HepG2 (cell line): ENCODE results near the gene SMOC1. TPM values are rescaled to one million over a fixed set of nuclear protein-coding genes. Genes with fewer than 3 reads are reported as not detected.

ENCODE experiments used
- ATAC-seq: fragments of 200-7000 bp; cut with Tn5 transposase; 3 replicates; pipeline ENCODE4 v1.9.1; 2020; ENCODE audit warnings: mild to moderate bottlenecking, moderate library complexity
- BruUV-seq: library from RNA; stranded (reverse); fragments of 400-500 nt; replicated peaks from 2 replicates; lab custom pipeline; 2021; lab: Mats Ljungman, UMichigan
- CTCF ChIA-PET: fragments of 300-600 bp; formaldehyde crosslinking; extraction: SDS; loops from one replicate; lab custom pipeline; 2021; ENCODE audit warnings: low total read pairs, inconsistent platforms, low intra/inter-chr PET ratio; lab: Yijun Ruan, JAX
- POLR2A ChIA-PET: fragments of 350-600 bp; sonication (Branson Sonifier 250); formaldehyde crosslinking; loops from one replicate; lab custom pipeline; 2020; ENCODE audit warnings: antibody characterized with exemption, inconsistent platforms; lab: Yijun Ruan, JAX
- DNase-seq: peaks from one replicate; pipeline ENCODE4 v3.0.0-alpha.2; 2015; ENCODE audit warnings: low spot score
- FAIRE-seq: peaks from 3 replicates; lab custom pipeline; 2011; peaks lifted over from hg19 to GRCh38; lab: Jason Lieb, UNC
- H2AFZ ChIP-seq: one replicate; pipeline ENCODE4 v1.6.1; 2011; ENCODE audit warnings: low read length, inconsistent platforms
- H3K27ac ChIP-seq: fragments of 300-600 bp; 3 replicates; pipeline ENCODE4 v1.8.0; 2011; ENCODE audit warnings: mixed run types, mild to moderate bottlenecking, mixed read lengths, low read length, inconsistent platforms; ENCODE audit not compliant: insufficient read depth; ENCODE audit errors: extremely low read length
- H3K27me3 ChIP-seq, 2 experiments: fragments of 200-600 bp in 1 of 2; 2 replicates in 1 of 2; 3 replicates in 1 of 2; pipeline versions ENCODE4 v1.6.0 to v1.8.0; 2011; ENCODE audit warnings: low read length in 2 of 2, mild to moderate bottlenecking in 2 of 2, moderate library complexity in 2 of 2, inconsistent platforms in 1 of 2; ENCODE audit not compliant: insufficient read depth in 2 of 2, control insufficient read depth in 1 of 2
- H3K36me3 ChIP-seq, 2 experiments: fragments of 200-600 bp in 1 of 2; replicated peaks in 1 of 2; 2 replicates in 1 of 2; 3 replicates in 1 of 2; pipeline versions ENCODE4 v1.5.1 to v1.8.0; 2011; ENCODE audit warnings: low read length in 2 of 2, inconsistent platforms in 1 of 2; ENCODE audit not compliant: insufficient read depth in 2 of 2, control insufficient read depth in 1 of 2
- H3K4me1 ChIP-seq: 2 replicates; pipeline ENCODE4 v1.5.1; 2012; ENCODE audit warnings: low read length, inconsistent platforms; ENCODE audit not compliant: insufficient read depth
- H3K4me2 ChIP-seq: 2 replicates; pipeline ENCODE4 v1.6.0; 2011; ENCODE audit warnings: low read depth, low read length, inconsistent platforms
- H3K4me3 ChIP-seq, 3 experiments: fragments of 200-600 bp in 1 of 3; sonication (generic), shearing (Covaris generic) in 1 of 3; replicated peaks in 1 of 3; 2 replicates each; pipeline ENCODE4 v1.5.1; 2011 to 2016; ENCODE audit warnings: low read length in 3 of 3, inconsistent platforms in 2 of 3, low read depth in 2 of 3, mild to moderate bottlenecking in 2 of 3, control low read depth in 1 of 3, mixed read lengths in 1 of 3; ENCODE audit not compliant: insufficient read depth in 1 of 3
- H3K79me2 ChIP-seq: one replicate; pipeline ENCODE4 v1.6.1; 2011; ENCODE audit warnings: low read length, inconsistent platforms; ENCODE audit not compliant: insufficient read depth
- H3K9ac ChIP-seq: 2 replicates; pipeline ENCODE4 v1.6.0; 2011; ENCODE audit warnings: mild to moderate bottlenecking, low read depth, low read length, inconsistent platforms; ENCODE audit not compliant: insufficient read depth
- H3K9me3 ChIP-seq: 2 replicates; pipeline ENCODE4 v1.5.1; 2012; ENCODE audit warnings: mild to moderate bottlenecking, low read length
- H4K20me1 ChIP-seq: 2 replicates; pipeline ENCODE4 v1.6.0; 2011; ENCODE audit warnings: inconsistent platforms, mild to moderate bottlenecking, low read length, moderate library complexity; ENCODE audit not compliant: insufficient read depth
- GMEB1 ChIP-seq: sonication (generic); formaldehyde crosslinking; IDR thresholded peaks from 2 replicates; pipeline ENCODE4 v1.5.1; 2020; ENCODE audit warnings: missing genetic modification reagents, mild to moderate bottlenecking, borderline replicate concordance
- RBFOX2 ChIP-seq: fragments of 200-400 bp; formaldehyde crosslinking; IDR thresholded peaks from 2 replicates; pipeline ENCODE4 v1.6.1; 2017; ENCODE audit warnings: low read depth, mild to moderate bottlenecking, low read length
- ZNF7 ChIP-seq: IDR thresholded peaks from 2 replicates; pipeline ENCODE4 v1.6.1; 2016; ENCODE audit warnings: missing biosample characterization, missing genetic modification reagents
- WGBS: methylation state at CpG from one replicate; pipeline ENCODE4 v1.1.6; 2017; ENCODE audit warnings: low lambda C conversion rate; 5-methylcytosine and 5-hydroxymethylcytosine counted together
- in situ Hi-C: cut with HindIII; loops from 2 replicates; pipeline ENCODE4 v1.10.0; 2017; ENCODE audit warnings: low pct_unique_long_range_greater_than_20kb; ENCODE audit not compliant: extremely low pct_ligation_motif_present
- intact Hi-C: fragments of 100-400 bp; cut with micrococcal nuclease; formaldehyde crosslinking; loops from one replicate; pipeline ENCODE4 v1.10.0; 2022; ENCODE audit not compliant: unreplicated experiment
- polyA plus RNA-seq, 8 experiments: library from polyadenylated mRNA; depleted of rRNA in 3 of 8; stranded (reverse) in 7 of 8; unstranded in 1 of 8; fragments of >200 nt; fragmentation: Illumina TruSeq in 4 of 8; extraction: Trizol in 4 of 8; gene quantifications; 2 replicates each; pipeline versions ENCODE4 v1.2.1 to v1.2.3, GENCODE V29; 2011 to 2016; ENCODE audit warnings: low read depth in 4 of 8, missing spikeins in 1 of 8, mixed read lengths in 1 of 8; ENCODE audit not compliant: insufficient read depth in 1 of 8
- total RNA-seq, 5 experiments: library from RNA; depleted of rRNA; stranded (reverse); fragments of >200 nt; fragmentation: Illumina TruSeq; extraction: Trizol; gene quantifications; 2 replicates each; pipeline ENCODE4 v1.2.3, GENCODE V29; 2016; ENCODE audit warnings: low read depth in 1 of 5
- TF ChIP-seq, protein P1 (sequence below): sonication (generic); formaldehyde crosslinking; IDR thresholded peaks from 2 replicates; pipeline ENCODE4 v1.5.0; 2020; ENCODE audit warnings: mild to moderate bottlenecking, missing genetic modification reagents

The SMOC1 gene
- total and polyA plus RNA-seq, 2 of the 13 experiments (the other 11 are each of a cell fraction or from before 2014, with no cell fraction given): 17.8 to 35.6 TPM

GRCh38 chr14:70034257-70034656, 155.0 kb downstream of the SMOC1 start:
- Histone ChIP-seq H4K20me1 (no peaks in the 10 kb centered on the region), H3K4me1 (peaks cover 17% of the 10 kb centered on the region), H3K27me3 (0 out of 5 replicates have a peak, but pooled peaks cover 0 to 1% of the 10 kb centered on the region in 2 experiments), H3K79me2 (no peaks in the 10 kb centered on the region), H3K4me3 (no peak overlapping the region), H3K4me2 (no peak overlapping the region), H3K27ac (no peak overlapping the region), H3K36me3 (peaks cover 2 to 9% of the 10 kb centered on the region in 2 experiments; a peak in 3 of 5 replicates), H3K9ac (no peak overlapping the region), H3K9me3 (no peaks in the 10 kb centered on the region), H2AFZ (no peak overlapping the region)
- ChIA-PET POLR2A (interaction anchor here (0.5 kb wide), 1 partner anchor 287 kb away, joined by 3 read pairs; no protein-coding TSS in a partner anchor), CTCF (no interaction called here)
- in situ Hi-C loops (loop anchor here (5.0 kb wide), 1 partner anchor 307 kb away; no protein-coding TSS in a partner anchor), intact Hi-C loops (no loop called here)
- BruUV-seq: no TSS peak
- ATAC-seq (no peak), DNase-seq (no peak), FAIRE-seq (no peak)
- 84% methylated on average over 3 of the region's 3 CpGs for WGBS
- TF ChIP-seq, protein P1, sequence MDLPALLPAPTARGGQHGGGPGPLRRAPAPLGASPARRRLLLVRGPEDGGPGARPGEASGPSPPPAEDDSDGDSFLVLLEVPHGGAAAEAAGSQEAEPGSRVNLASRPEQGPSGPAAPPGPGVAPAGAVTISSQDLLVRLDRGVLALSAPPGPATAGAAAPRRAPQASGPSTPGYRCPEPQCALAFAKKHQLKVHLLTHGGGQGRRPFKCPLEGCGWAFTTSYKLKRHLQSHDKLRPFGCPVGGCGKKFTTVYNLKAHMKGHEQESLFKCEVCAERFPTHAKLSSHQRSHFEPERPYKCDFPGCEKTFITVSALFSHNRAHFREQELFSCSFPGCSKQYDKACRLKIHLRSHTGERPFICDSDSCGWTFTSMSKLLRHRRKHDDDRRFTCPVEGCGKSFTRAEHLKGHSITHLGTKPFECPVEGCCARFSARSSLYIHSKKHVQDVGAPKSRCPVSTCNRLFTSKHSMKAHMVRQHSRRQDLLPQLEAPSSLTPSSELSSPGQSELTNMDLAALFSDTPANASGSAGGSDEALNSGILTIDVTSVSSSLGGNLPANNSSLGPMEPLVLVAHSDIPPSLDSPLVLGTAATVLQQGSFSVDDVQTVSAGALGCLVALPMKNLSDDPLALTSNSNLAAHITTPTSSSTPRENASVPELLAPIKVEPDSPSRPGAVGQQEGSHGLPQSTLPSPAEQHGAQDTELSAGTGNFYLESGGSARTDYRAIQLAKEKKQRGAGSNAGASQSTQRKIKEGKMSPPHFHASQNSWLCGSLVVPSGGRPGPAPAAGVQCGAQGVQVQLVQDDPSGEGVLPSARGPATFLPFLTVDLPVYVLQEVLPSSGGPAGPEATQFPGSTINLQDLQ (CRISPR knock-in tag): no peak
- TF ChIP-seq ZNF7 (CRISPR knock-in tag) (peak; percentile 54; the same call in 1 of the 2 replicates), GMEB1 (no peak), RBFOX2 (no peak)
